ENCODE measurements around the gene SLC22A1.
A peak's percentile ranks its signal among the peaks of the same experiment; 100 is the strongest.
"Not testable (repeated sequence)": the region's sequence is repeated elsewhere in the genome, so short reads cannot be mapped to it uniquely, and the experiment has no call there.

The SLC22A1 gene

GRCh38 chr6:160121558-160121957 lies at the start of gene SLC22A1:
TSS of gene SLC22A1 (plus strand) at chr6:160121815. CDS start at chr6:160121936, 121 bp downstream.
- DNase-seq: no peak

DNA sequence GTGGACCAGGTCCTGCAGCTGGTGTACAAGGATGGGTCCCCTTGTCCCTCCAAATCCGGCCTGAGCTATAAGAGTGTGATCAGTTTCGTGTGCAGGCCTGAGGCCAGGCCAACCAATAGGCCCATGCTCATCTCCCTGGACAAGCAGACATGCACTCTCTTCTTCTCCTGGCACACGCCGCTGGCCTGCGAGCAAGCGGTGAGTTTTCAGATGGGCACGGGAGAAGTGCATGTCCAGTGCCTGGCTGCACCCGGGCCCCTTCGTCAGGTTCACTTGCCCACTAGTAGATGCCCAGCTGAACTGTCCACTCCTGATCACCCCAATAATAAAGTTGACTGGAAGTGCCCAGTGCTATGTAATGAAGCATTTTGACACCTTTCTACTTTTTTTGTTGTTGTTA lies 48.3 kb upstream of the SLC22A1 start:
- no peak for DNase-seq

GRCh38 chr6:160076009-160076408 lies 45.6 kb upstream of the SLC22A1 start:
- no peak for DNase-seq

DNA sequence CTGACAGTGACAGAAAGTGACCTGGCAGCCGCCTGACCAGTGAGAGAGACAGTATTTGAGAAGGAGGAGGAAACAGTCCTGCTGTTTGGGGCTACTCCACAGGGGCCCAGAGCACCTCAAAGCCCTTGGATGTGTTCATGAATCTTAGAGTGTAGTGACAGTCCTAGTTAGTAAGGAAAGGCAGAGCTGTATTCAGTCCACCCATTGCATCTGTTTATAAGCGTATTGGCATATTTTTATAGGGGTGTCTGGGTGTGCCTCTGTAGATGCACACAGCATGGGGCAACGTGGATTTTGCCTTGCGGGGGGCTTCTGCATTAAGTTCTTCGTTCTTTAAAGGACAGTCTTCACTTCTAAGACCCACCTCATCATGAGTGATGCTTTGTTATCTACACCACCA lies 44.6 kb upstream of the SLC22A1 start:
- DNase-seq: no peak

GRCh38 chr6:160077526-160077925 lies 44.1 kb upstream of the SLC22A1 start:
- no peak for DNase-seq

- DNase-seq: no peak
These were observed 42.5 kb upstream of the SLC22A1 start for GRCh38 chr6:160078883-160079685.

DNA sequence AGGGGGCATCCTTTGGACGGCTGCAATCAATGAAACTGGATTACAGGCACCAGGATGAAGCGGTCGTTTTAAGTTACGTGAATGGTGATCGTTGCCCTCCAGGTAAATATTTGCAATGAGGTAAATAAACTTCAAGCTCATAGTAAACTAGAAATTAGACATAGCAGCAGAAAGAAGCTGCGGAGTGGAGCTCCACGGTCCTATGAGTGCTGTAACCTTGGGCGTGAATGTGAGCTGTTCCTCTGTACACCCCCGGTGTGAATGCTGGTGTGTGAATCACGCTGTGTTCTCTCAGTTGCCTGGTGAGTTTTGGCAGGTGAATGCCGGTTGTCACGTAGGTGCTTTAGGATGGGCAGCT lies 42.0 kb upstream of the SLC22A1 start:
- DNase-seq: no peak

DNA sequence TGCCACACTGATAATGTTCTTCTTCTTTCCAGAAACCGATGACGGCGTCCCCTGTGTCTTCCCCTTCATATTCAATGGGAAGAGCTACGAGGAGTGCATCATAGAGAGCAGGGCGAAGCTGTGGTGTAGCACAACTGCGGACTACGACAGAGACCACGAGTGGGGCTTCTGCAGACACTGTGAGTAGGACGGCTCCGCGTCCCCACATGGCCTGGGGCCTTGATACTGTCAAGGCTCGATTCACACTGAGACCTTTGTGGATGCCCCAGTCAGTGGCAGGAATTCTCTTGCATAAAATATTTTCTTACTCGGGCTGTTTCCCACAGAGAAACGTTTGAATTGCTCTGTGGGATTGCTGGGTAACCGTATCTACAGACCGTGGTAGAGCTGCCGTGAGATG lies 41.5 kb upstream of the SLC22A1 start:
- DNase-seq: no peak

- DNase-seq: no peak
These were observed 40.2 kb upstream of the SLC22A1 start for GRCh38 chr6:160081398-160081797.

GRCh38 chr6:160082627-160083026 lies 39.0 kb upstream of the SLC22A1 start:
- no peak for DNase-seq

GRCh38 chr6:160084198-160084776 lies 37.3 kb upstream of the SLC22A1 start:
- no peak for DNase-seq

- DNase-seq: no peak
These were observed 36.4 kb upstream of the SLC22A1 start for GRCh38 chr6:160085226-160085625.

DNA sequence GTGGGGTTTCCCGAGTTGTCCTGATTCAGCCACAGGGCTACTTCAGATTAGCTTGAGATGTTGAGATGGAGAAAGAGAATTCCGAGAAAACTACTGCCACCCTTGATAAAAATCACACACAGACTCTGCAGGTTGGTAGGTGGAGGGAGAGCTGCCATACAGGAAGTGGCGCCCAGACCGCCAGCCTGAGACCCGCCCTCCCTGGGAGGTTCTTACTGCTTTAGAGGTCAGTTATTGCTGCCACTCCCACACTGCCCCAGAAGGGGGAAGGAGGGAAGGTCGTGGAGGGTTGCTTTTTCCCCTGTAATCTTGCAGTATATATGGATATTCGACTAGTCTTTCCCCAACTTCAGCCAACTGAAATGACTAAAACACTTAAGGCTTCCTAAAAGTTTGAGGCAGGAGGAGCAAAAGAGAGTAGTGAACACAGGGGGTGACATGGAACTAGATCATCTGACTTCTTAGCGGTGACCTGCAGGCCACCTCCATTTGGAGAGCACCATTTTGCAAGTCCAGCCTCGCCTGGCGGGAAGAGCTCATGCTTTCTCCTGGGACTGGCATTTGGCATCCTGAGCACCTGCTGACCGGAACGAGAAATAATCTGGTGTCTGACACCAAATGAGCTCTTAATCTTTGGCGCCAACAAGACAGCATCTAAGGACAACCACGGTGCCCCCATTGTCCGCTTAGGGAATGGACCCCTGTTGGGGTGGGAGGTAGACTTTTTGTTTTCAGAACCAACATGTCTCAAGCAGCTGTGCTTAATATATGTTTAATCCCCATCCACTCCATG lies 35.7 kb upstream of the SLC22A1 start:
- DNase-seq: no peak

- DNase-seq: no peak
These were observed 34.9 kb upstream of the SLC22A1 start for GRCh38 chr6:160086754-160087153.

DNA sequence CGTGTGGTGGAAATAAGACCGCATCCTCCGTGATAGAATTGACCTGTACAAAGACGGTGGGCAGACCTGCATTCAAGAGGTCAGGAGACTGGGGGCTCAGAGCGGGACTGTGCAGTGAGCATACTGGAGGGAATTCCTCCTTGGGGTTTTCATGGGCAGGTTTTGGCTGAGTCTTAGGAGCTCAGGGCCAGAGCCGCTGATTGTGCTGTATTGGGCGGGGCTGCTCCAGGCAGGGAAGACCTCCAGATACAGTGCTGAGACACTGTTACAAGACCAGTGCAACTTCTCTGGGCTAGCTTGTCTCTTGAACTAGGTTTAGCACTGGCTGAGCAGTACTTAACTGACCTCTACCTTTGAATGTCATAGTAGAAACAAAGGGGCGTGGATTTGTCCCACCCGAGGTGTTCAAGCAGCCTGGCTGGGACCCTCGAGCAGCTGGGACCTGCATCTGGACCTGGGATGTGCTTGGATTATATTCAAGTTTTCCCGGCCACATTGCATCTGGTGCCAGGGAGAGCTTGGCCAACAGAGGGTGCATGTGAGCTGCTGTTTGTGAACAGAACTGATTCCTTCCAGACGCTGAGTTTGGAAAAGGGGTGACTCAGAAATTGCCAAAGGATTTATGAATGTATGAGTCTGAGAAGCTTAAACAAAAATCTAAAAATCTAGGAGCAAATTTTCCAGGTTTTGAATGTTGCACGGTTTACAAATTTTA lies 33.4 kb upstream of the SLC22A1 start:
- peak in 1 of 2 experiments; percentile 19 for DNase-seq

DNA sequence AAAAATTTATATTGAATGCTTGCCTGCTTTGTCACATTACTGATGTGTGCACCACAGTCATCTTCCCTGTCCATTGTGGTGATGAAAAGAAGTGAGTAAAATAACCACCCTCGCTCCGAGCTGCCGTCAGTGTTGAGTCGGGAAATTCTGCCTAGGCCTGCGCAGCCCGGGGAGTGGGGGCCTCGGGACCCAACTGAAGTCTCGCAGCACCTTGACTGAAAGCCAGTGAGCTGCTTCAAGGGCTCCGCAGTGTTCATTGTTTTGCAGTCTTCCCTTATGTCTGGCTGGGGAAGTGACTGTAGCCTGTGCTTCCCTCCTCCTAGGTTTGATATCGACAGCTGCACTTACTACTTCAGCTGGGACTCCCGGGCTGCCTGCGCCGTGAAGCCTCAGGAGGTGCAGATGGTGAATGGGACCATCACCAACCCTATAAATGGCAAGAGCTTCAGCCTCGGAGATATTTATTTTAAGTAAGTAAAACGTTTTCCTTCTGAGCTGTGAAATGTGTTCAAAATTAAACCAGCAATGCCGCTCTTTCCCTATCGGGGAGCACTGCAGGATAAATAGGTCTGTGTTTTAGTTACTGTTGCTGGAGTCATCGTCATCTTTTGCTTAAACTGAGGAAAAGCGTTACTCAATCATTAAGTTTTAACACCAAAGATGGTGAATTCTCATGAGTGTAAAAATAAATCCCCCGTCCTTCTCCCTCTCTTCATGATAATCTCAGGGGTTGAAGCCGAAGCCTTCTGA lies 32.7 kb upstream of the SLC22A1 start:
- no peak for DNase-seq

- DNase-seq: no peak
These were observed 32.1 kb upstream of the SLC22A1 start for GRCh38 chr6:160089534-160089897.

GRCh38 chr6:160090442-160091239 lies 31.0 kb upstream of the SLC22A1 start:
- not testable (repeated sequence) for DNase-seq

- DNase-seq: not testable (repeated sequence)
These were observed 29.4 kb upstream of the SLC22A1 start for GRCh38 chr6:160092176-160092575.

GRCh38 chr6:160092602-160093001 lies 29.0 kb upstream of the SLC22A1 start:
- no peak for DNase-seq

- no peak for DNase-seq
These were observed 28.6 kb upstream of the SLC22A1 start for GRCh38 chr6:160093061-160093460.

DNA sequence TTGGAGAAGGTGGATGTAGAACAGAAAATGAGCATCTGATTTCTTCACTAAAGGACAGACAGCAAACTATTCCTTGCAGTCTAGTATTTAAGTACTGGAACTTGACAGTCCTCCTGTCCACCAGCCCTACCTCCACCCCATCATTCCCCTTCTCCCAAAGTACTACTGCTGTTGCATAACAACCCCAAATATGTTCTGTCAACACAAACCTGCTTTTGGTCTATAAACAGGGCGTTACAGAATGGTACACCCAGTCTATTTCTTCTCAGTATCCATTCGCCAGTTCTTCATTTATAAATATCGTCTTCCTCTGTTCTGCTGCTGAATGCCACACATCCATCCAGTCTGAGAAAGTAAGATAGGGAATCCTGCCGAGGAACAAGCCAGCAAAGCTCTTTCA lies 27.7 kb upstream of the SLC22A1 start:
- no peak for DNase-seq

Data from NCI-H526 (cell line).